ENCODE results near the gene KLK5. TPM values are rescaled to one million over a fixed set of nuclear protein-coding genes. Genes with fewer than 3 reads are reported as not detected.

Gene KLK5
- polyA plus RNA-seq (2012; ENCODE audit: insufficient read length, low read depth), result not detected

GRCh38 chr19:50952910-50953309 lies at the start of gene KLK5:
KLK5 (minus strand) TSS chr19:50953038; CDS start chr19:50952657, 381 bp downstream.
- TF ChIP-seq FOXP2 (optimal IDR thresholded peaks at IDR 0.05; ENCODE audit: borderline replicate concordance, extremely low read depth, extremely low read length, insufficient read depth), result no peak

GRCh38 chr19:51002089-51002532 lies 49.3 kb upstream of the KLK5 start:
- TF ChIP-seq REST (IDR thresholded peaks at IDR 0.05; ENCODE audit: insufficient read depth in 1 of 2, low read depth in 2 of 2, low read length in 2 of 2) (no peak), POLR2AphosphoS5 (IDR thresholded peaks at IDR 0.05; ENCODE audit: low read depth, low read length) (no peak)

- TF ChIP-seq REST (IDR thresholded peaks at IDR 0.05; ENCODE audit: insufficient read depth in 1 of 2, low read depth in 2 of 2, low read length in 2 of 2), result no peak
- TF ChIP-seq POLR2AphosphoS5 (IDR thresholded peaks at IDR 0.05; ENCODE audit: low read depth, low read length), result no peak
- no peak for TF ChIP-seq SIN3A (IDR thresholded peaks at IDR 0.05; ENCODE audit: borderline replicate concordance, insufficient read depth, low read length)
- TF ChIP-seq FOXP2 (optimal IDR thresholded peaks at IDR 0.05; ENCODE audit: borderline replicate concordance, extremely low read depth, extremely low read length, insufficient read depth), result no peak
- TF ChIP-seq TAF1 (IDR thresholded peaks at IDR 0.05; ENCODE audit: borderline replicate concordance, insufficient read depth, low read length), result no peak
Measured at GRCh38 chr19:51001515-51001914, 48.7 kb upstream of the KLK5 start, which contains the start of gene KLK8. KLK8 (minus strand) TSS chr19:51001604; CDS start chr19:51001167, 437 bp downstream.

- no peak for TF ChIP-seq TAF1 (IDR thresholded peaks at IDR 0.05; ENCODE audit: borderline replicate concordance, insufficient read depth, low read length)
- no peak for TF ChIP-seq SIN3A (IDR thresholded peaks at IDR 0.05; ENCODE audit: borderline replicate concordance, insufficient read depth, low read length)
- no peak for TF ChIP-seq FOXP2 (optimal IDR thresholded peaks at IDR 0.05; ENCODE audit: borderline replicate concordance, extremely low read depth, extremely low read length, insufficient read depth)
- TF ChIP-seq POLR2AphosphoS5 (IDR thresholded peaks at IDR 0.05; ENCODE audit: low read depth, low read length), result no peak
- no peak for TF ChIP-seq REST (IDR thresholded peaks at IDR 0.05; ENCODE audit: insufficient read depth in 1 of 2, low read depth in 2 of 2, low read length in 2 of 2)
Measured at GRCh38 chr19:51000981-51001380, 48.1 kb upstream of the KLK5 start.

GRCh38 chr19:51000426-51000825 lies 47.6 kb upstream of the KLK5 start:
- TF ChIP-seq REST (IDR thresholded peaks at IDR 0.05; ENCODE audit: insufficient read depth in 1 of 2, low read depth in 2 of 2, low read length in 2 of 2) (no peak), FOXP2 (optimal IDR thresholded peaks at IDR 0.05; ENCODE audit: borderline replicate concordance, extremely low read depth, extremely low read length, insufficient read depth) (no peak), TAF1 (IDR thresholded peaks at IDR 0.05; ENCODE audit: borderline replicate concordance, insufficient read depth, low read length) (no peak), SIN3A (IDR thresholded peaks at IDR 0.05; ENCODE audit: borderline replicate concordance, insufficient read depth, low read length) (no peak), POLR2AphosphoS5 (IDR thresholded peaks at IDR 0.05; ENCODE audit: low read depth, low read length) (no peak)

Measured in PFSK-1 (cell line).